Measurements from ENCODE around the gene DNM3.

- TF ChIP-seq POLR2A (IDR thresholded peaks at IDR 0.05) = no peak
- TF ChIP-seq CTCF (IDR thresholded peaks at IDR 0.05) = no peak
- TF ChIP-seq EP300 (IDR thresholded peaks at IDR 0.05) = no peak
Measured at GRCh38 chr1:172417557-172417956, 576.3 kb downstream of the DNM3 start.
